ENCODE results near the gene BCAP29. TPM values are rescaled to one million over a fixed set of nuclear protein-coding genes. Genes with fewer than 3 reads are reported as not detected.

Gene BCAP29
- total RNA-seq, 4 donors from 2014 or later: 95.8 to 154 (median 121) TPM

- DNase-seq (ENCODE audit: low spot score): no peak
- peak; percentile 44 for ATAC-seq (ENCODE audit: low FRiP score)
- no peak for TF ChIP-seq CTCF (IDR thresholded peaks at IDR 0.05)
Observed at GRCh38 chr7:107564553-107565298, 15.3 kb upstream of the BCAP29 start.

GRCh38 chr7:107570298-107570697 is 9.7 kb upstream of the BCAP29 start:
- DNase-seq (ENCODE audit: low spot score): no peak
- no peak for TF ChIP-seq CTCF (IDR thresholded peaks at IDR 0.05)
- no peak for ATAC-seq (ENCODE audit: low FRiP score)

GRCh38 chr7:107573537-107573936 is 6.5 kb upstream of the BCAP29 start:
- no peak for TF ChIP-seq CTCF (IDR thresholded peaks at IDR 0.05)
- ATAC-seq (ENCODE audit: low FRiP score): no peak
- no peak for DNase-seq (ENCODE audit: low spot score)

GRCh38 chr7:107579554-107579884 is 527 bp upstream of the BCAP29 start:
- no peak for TF ChIP-seq CTCF (IDR thresholded peaks at IDR 0.05)
- DNase-seq (ENCODE audit: low spot score): no peak
- ATAC-seq (ENCODE audit: low FRiP score): peak; percentile 33

- ATAC-seq (ENCODE audit: low FRiP score) (no peak), DNase-seq (ENCODE audit: low spot score) (no peak)
- no peak for TF ChIP-seq CTCF (IDR thresholded peaks at IDR 0.05)
Observed at GRCh38 chr7:107580716-107581383, 804 bp downstream of the BCAP29 start.

GRCh38 chr7:107581387-107582013 is 1.5 kb downstream of the BCAP29 start:
- ATAC-seq (ENCODE audit: low FRiP score): no peak

More at GRCh38 chr7:107581387-107582013, 1.5 kb downstream of the BCAP29 start:
- no peak for TF ChIP-seq CTCF (IDR thresholded peaks at IDR 0.05)
- DNase-seq (ENCODE audit: low spot score): no peak

Measured in omental fat pad (tissue), 4 donors.